Panc1 (cell line): ENCODE data around the gene PPP1R14B.

Experiments
- CTCF ChIP-seq: fragments of 450-650 bp; IDR thresholded peaks from 2 replicates; pipeline ENCODE4 v1.5.1; 2017; ENCODE audit warnings: mild to moderate bottlenecking
- POLR2AphosphoS5 ChIP-seq: IDR thresholded peaks from 2 replicates; pipeline ENCODE4 v1.6.1; 2012; ENCODE audit warnings: mild to moderate bottlenecking, low read depth, low read length, moderate library complexity

GRCh38 chr11:64250415-64251015 lies 3.8 kb upstream of the PPP1R14B start:
- TF ChIP-seq CTCF = no peak
- TF ChIP-seq POLR2AphosphoS5 = no peak
